ENCODE measurements around the gene OR52B6. TPM values are rescaled to one million over a fixed set of nuclear protein-coding genes. Genes with fewer than 3 reads are reported as not detected.

The OR52B6 gene, protein sequence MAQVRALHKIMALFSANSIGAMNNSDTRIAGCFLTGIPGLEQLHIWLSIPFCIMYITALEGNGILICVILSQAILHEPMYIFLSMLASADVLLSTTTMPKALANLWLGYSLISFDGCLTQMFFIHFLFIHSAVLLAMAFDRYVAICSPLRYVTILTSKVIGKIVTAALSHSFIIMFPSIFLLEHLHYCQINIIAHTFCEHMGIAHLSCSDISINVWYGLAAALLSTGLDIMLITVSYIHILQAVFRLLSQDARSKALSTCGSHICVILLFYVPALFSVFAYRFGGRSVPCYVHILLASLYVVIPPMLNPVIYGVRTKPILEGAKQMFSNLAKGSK
- total RNA-seq = not detected

DNA sequence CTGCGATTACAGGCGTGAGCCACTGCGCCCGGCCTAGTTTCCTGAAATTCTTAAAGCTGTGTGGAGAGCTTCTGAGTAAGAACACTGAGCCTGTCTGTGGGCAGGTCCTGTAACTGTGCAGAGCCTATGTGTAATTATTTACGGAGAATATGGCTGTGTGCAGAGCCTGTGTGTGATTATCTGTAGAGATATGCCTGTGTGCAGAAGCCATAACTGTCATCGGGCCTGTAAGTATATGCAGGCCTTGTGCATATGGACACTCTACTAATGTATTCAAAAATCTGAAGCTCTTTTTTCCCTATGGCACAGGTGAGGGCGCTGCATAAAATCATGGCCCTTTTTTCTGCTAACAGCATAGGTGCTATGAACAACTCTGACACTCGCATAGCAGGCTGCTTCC, at the start of gene OR52B6:
Gene OR52B6, plus strand, starts transcription at position 301 of the 400 bp plus-strand sequence. Its CDS starts 0 bp downstream, at position 301.

DNA sequence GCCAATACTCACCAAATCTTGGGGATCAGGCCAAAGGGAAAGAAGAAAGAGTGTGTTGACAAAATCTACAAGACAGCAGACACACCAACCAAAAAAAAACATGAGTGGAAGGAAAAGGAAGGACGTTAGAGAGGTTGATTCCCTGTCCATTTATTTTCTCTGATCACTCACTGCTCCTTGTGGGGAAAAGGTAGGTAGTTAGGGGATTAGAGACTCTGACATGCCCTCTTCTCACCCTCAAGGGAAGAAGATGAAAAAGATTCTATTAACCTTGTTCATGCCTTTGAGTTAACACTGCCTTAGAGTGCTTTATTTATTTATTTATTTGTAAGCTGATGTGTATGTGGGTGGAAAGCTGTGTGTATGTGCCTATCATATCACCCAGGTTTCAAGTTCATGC, 32.2 kb upstream of the OR52B6 start, which contains the start of gene OR52H1:
Gene OR52H1, minus strand, starts transcription at position 101 of the 400 bp plus-strand sequence. CDS start 3,035 bp downstream, outside the sequence.

DNA sequence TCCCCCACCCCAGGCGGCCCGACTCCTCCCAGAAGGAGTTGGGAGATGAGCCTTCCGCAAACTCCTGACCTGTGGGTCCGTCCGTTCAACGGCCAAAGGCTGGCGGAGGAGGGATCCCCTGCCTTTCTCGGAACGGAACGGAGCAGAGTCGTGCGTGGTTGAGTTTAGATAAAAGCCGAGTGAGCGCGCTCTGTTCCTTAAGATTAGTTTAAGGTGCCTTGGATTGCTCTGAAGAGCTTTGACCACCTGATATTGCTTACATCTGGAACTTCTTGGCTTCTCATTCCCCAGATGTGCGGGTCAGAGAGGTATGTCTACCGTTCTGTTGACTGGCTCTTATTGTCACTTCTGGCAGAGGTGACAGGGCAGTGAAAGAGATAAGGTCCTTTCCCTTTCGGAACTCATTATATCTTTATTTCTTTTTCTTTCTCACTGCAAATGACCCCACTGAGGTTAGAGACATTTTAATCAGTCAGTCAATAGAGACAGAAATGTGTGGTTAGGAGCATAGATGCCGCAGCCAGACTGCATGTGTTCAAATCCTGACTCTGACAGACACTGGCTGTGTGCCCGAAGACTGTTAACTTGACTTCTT, 16.0 kb downstream of the OR52B6 start, which contains the start of gene TRIM6:
Gene TRIM6, plus strand, starts transcription at position 31 of the 595 bp plus-strand sequence. Its CDS starts 261 bp downstream, at position 292.

DNA sequence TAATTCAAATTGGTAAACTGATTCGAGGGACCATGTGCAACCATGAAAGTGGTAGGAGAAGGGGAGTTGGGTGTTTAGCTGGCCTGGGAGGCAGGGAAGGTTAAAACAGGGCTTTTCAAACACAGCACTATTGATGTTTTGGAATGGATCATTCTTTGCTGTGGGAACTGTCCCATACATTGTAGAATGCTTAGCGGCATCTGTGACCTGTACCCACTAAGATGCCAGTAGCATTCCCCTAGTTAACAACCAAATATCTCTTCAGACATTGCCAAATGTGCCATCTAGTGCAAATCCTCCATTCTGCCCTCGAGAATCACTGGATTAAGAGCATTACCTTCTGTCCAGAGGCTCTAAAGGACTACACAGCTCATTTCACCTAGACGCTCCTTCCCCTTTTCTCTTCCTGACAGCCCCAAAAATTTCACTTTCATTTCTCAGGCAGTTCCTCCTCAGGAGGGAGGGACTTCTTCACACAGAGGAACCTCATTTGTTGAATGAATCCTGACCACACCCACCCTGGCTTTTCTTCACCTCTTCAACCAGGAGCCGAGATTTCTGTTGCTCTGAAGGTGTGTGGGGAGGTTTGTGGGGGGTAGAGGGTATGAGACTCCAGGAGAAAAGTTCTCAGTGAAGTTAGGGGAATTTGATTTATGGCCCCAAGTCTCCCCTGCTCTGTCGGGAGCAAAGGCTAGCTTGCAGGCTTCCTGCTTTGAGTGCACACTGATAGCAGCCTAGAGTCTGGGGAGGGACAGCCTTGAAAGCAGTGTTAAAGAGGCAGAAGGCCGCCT, 44.0 kb downstream of the OR52B6 start, which contains the start of gene TRIM34:
Gene TRIM34, plus strand, starts transcription at position 513 of the 791 bp plus-strand sequence. CDS start 7,331 bp downstream, outside the sequence.

Other genes starting within 250 kb of the OR52B6 start
- gene OR51B5, start 237.4 kb upstream of the OR52B6 start, total RNA-seq = 2.3 TPM
- not detected for gene OR51B6, start 229.4 kb upstream of the OR52B6 start, total RNA-seq
- not detected for gene OR51M1, start 197.1 kb upstream of the OR52B6 start, total RNA-seq
- gene OR51Q1, start 158.8 kb upstream of the OR52B6 start, total RNA-seq = not detected
- 0.64 TPM for gene OR51I1, start 139.4 kb upstream of the OR52B6 start, total RNA-seq
- gene OR51I2, start 131.6 kb upstream of the OR52B6 start, total RNA-seq = not detected
- not detected for gene OR52D1, start 92.2 kb upstream of the OR52B6 start, total RNA-seq
- 0.82 TPM for gene UBQLN3, start 70.9 kb upstream of the OR52B6 start, total RNA-seq
- 1.5 TPM for gene UBQLNL, start 64.2 kb upstream of the OR52B6 start, total RNA-seq
- 2.3 TPM for gene OR52H1, start 32.3 kb upstream of the OR52B6 start, total RNA-seq
- 19.2 TPM for gene TRIM6, start 15.8 kb downstream of the OR52B6 start, total RNA-seq
- gene TRIM34, start 44.1 kb downstream of the OR52B6 start, total RNA-seq = 8.1 TPM
- gene TRIM5, start 104.2 kb downstream of the OR52B6 start, total RNA-seq = 37.5 TPM
- gene TRIM22, start 108.9 kb downstream of the OR52B6 start, total RNA-seq = 22.4 TPM
- not detected for gene OR56B1, start 155.6 kb downstream of the OR52B6 start, total RNA-seq
- gene OR52N4, start 173.4 kb downstream of the OR52B6 start, total RNA-seq = not detected
- gene OR52N5, start 202.5 kb downstream of the OR52B6 start, total RNA-seq = not detected
- gene OR52N1, start 210.4 kb downstream of the OR52B6 start, total RNA-seq = not detected
- not detected for gene OR52N2, start 228.0 kb downstream of the OR52B6 start, total RNA-seq